ENCODE results near the gene MAP2K3. TPM values are rescaled to one million over a fixed set of nuclear protein-coding genes. Genes with fewer than 3 reads are reported as not detected.

The MAP2K3 gene
- total RNA-seq, 4 donors from 2014 or later: 54.1 to 64.1 (median 55.2) TPM

DNA sequence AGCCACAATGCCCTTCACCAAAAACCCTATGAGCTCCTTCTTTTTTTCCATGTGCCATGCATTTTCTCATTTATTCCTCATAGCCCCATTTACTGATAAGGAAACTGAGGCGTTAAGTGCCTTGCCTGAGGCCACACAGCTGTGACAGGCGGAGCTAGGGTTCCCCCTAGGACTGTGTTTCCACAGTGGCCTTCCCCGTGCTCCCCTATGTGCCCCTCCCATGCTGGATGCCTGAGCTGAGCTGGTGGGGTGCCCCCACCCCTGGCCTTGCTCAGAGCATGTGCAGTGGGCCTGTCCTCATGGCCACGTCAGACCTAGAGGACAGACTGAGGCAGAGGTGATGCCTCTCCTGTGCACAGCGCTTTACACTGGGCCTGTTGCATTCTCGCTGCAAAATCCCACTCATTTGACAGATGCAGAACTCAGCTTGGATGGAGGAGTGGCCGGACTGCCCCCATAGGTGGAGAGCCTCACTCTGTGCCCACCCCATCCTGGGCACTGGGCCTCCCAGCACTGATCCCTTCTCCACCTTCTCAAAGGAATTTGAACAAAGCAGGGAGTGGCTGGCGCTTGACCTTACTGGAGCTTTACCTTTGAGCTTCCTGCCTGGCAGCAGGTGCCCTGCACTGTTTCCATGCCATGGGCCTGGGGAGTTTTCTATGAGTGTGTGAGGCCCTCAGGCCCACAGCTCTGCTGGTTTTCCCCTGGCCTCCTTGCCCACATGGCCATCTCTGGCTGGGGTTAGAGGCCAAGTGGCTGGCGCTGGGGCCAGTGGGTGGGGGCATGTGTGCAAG, 2.6 kb downstream of the MAP2K3 start:
- H3K4me3 ChIP-seq (ENCODE audit: low read depth, poor library complexity, severe bottlenecking): no peak overlapping the region
- DNase-seq (ENCODE audit: low spot score in 2 of 2): peak in 1 of 2 donors; percentile 87
- TF ChIP-seq POLR2A (IDR thresholded peaks at IDR 0.05): no peak
- TF ChIP-seq, protein P1, sequence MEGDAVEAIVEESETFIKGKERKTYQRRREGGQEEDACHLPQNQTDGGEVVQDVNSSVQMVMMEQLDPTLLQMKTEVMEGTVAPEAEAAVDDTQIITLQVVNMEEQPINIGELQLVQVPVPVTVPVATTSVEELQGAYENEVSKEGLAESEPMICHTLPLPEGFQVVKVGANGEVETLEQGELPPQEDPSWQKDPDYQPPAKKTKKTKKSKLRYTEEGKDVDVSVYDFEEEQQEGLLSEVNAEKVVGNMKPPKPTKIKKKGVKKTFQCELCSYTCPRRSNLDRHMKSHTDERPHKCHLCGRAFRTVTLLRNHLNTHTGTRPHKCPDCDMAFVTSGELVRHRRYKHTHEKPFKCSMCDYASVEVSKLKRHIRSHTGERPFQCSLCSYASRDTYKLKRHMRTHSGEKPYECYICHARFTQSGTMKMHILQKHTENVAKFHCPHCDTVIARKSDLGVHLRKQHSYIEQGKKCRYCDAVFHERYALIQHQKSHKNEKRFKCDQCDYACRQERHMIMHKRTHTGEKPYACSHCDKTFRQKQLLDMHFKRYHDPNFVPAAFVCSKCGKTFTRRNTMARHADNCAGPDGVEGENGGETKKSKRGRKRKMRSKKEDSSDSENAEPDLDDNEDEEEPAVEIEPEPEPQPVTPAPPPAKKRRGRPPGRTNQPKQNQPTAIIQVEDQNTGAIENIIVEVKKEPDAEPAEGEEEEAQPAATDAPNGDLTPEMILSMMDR (IDR thresholded peaks at IDR 0.05): no peak
- intact Hi-C loops (cut with DNase I; ENCODE audit: low total_unique reads): no loop called here
- WGBS, 2 donors: 39 to 45% methylated on average over 9 of the region's 9 CpGs

DNA sequence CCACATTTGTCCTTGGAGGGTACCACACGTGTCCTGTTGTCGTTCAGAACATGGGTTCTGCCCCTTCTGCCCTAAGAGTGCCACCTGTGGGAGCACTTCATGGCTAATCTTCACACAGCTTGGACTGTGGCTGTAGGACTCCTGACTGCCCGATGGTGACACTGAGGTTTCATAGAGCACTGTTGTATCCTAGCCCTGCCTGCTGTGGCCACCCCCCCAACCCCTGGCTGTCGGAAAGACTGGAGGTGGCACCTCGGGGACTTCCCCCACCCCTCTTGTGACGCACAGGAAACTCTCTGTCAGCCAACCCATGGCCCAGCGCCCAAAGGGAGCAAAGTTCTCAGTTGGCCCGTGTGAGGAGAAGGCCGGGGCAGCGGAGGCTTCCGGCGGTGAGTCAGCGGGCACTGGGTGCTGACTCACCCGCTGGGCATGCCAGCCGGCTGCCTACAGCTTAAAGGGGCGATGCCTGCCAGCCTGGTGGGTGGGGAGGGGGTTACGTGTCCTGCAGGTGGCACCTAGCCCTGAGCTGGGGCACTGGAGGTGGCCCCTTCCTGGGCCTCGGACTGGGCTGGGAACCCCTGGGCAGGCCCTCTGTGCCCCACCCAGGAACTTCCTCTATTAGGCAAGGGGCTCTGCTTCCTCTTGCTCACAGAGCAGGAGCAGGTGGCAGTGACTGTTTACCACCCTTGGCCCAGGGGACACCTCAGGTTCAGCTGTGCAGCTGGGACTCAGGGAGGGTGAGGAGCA, 3.4 kb downstream of the MAP2K3 start:
- intact Hi-C loops (cut with DNase I; ENCODE audit: low total_unique reads): no loop called here
- TF ChIP-seq, protein P1 (IDR thresholded peaks at IDR 0.05): no peak
- TF ChIP-seq POLR2A (IDR thresholded peaks at IDR 0.05): no peak
- peak; percentile 95 to 99 for DNase-seq (ENCODE audit: low spot score in 2 of 2)
- WGBS, 2 donors: 1% methylated on average over 10 to 11 of the region's 18 CpGs
- no peak overlapping the region for H3K4me3 ChIP-seq (ENCODE audit: low read depth, poor library complexity, severe bottlenecking)

DNA sequence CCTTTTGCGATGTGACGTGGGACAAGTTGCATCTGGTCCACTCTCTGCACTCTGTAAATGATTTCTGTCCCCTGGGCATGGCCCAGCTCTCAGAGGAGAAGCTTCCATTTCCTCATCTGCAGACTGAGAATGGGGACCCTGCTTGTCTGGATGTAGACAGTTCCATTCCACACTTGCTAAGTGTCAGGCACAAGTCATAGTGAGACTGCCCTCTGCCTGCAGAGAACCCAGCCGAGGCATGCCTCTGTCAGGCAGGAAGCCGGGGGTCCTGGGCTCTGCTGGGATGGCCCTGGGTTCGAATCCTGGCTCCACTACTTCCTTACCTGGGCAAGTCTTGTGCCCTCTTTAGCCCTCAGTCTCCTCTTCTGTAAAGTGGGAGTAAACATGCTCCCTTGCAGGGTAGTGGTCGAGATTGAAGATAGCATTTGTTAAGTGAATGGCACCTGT, 4.1 kb downstream of the MAP2K3 start:
- DNase-seq (ENCODE audit: low spot score in 2 of 2): peak in 1 of 2 donors; percentile 86
- TF ChIP-seq, protein P1 (IDR thresholded peaks at IDR 0.05): no peak
- no peak for TF ChIP-seq POLR2A (IDR thresholded peaks at IDR 0.05)
- intact Hi-C loops (cut with DNase I; ENCODE audit: low total_unique reads): no loop called here
- no peak overlapping the region for H3K4me3 ChIP-seq (ENCODE audit: low read depth, poor library complexity, severe bottlenecking)
- WGBS, 2 donors: 43 to 49% methylated on average over 6 of the region's 6 CpGs

DNA sequence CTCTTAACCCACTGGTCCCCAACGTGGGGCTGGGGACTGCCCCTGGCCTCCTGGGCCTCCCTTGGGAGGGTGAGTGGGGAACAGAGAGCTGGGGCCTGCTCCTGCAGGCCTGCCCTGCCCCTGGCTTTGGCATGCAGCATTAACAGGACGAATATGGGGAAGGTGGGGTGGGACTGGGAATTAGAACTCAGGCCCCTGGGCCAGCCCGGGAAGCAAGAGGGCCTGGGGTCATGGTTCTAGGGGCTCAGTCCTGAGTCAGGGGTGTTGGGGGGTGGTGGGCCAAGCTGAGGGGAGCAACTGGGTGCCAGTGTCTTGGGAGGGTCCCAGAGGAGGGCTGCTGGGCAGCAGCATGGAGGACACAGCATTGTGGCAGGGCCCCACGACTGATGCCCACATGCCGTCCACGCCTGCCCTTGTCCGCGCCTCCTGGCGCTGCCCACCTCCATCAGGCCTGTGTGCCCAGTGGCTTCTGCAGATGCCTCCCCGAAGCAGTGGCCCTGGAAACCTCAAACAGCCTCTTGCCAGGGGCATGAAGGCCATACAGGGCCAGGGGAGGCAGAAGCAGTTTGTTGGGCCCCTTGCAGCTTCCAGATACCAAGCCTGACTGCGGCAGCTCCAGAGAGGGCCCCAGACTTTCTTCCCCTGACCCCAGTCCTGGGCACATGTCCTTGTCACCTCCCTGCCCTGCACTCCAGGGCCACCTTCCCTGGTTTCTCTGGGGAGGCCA, 4.8 kb downstream of the MAP2K3 start:
- intact Hi-C loops (cut with DNase I; ENCODE audit: low total_unique reads): no loop called here
- TF ChIP-seq, protein P1 (IDR thresholded peaks at IDR 0.05): no peak
- TF ChIP-seq POLR2A (IDR thresholded peaks at IDR 0.05): no peak
- peak in 1 of 2 donors; percentile 69 for DNase-seq (ENCODE audit: low spot score in 2 of 2)
- no peak overlapping the region for H3K4me3 ChIP-seq (ENCODE audit: low read depth, poor library complexity, severe bottlenecking)
- 64 to 66% methylated on average over 9 to 10 of the region's 11 CpGs for WGBS, 2 donors

DNA sequence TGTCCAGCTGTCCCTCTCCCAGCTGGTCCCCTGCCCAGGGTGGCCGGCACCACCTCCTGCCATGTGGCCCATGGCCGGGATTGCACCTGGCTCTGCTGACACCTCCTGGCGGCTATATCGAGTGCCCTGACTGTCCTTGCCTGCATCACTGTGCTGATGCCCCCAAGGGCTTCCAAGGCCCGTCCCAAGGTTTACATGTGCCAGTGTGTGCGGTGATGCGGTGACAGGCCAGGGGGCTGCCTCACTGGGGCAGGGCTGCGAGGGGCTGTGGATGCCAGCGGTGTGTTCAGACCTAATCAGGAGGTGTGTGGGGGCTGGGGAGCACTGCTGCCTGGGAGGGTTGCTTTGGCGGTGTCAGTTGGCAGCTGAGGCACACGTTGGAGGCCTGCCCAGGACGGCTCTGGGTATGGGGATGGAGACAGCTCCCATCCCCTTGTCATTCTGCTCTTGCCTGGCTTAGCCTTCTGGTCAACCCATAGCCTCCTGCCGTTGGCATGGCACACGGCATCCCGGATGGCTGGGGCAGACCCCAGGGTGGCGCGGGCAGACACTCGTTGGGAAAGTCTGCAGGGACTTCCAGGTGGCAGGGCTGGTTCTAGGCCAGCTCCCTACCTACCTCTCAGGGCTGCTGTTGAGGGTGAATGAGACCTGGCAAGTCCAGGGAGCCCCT, 5.5 kb downstream of the MAP2K3 start:
- H3K4me3 ChIP-seq (ENCODE audit: low read depth, poor library complexity, severe bottlenecking): no peak overlapping the region
- peak in 1 of 2 donors; percentile 85 for DNase-seq (ENCODE audit: low spot score in 2 of 2)
- intact Hi-C loops (cut with DNase I; ENCODE audit: low total_unique reads): no loop called here
- TF ChIP-seq, protein P1 (IDR thresholded peaks at IDR 0.05): no peak
- TF ChIP-seq POLR2A (IDR thresholded peaks at IDR 0.05): no peak
- 46 to 47% methylated on average over 16 of the region's 18 CpGs for WGBS, 2 donors

Data from lower leg skin (tissue), 4 donors.